HG03342 (cell line): ENCODE results near the gene GMPPB.
"Not testable (repeated sequence)": the region's sequence is repeated elsewhere in the genome, so short reads cannot be mapped to it uniquely, and the experiment has no call there.

Experiments
- ATAC-seq: cut with Tn5 transposase; IDR thresholded peaks from one replicate; pipeline ENCODE4 v1.9.1; 2021; ENCODE audit warnings: mild to moderate bottlenecking, moderate library complexity; ENCODE audit not compliant: unreplicated experiment

Gene GMPPB

DNA sequence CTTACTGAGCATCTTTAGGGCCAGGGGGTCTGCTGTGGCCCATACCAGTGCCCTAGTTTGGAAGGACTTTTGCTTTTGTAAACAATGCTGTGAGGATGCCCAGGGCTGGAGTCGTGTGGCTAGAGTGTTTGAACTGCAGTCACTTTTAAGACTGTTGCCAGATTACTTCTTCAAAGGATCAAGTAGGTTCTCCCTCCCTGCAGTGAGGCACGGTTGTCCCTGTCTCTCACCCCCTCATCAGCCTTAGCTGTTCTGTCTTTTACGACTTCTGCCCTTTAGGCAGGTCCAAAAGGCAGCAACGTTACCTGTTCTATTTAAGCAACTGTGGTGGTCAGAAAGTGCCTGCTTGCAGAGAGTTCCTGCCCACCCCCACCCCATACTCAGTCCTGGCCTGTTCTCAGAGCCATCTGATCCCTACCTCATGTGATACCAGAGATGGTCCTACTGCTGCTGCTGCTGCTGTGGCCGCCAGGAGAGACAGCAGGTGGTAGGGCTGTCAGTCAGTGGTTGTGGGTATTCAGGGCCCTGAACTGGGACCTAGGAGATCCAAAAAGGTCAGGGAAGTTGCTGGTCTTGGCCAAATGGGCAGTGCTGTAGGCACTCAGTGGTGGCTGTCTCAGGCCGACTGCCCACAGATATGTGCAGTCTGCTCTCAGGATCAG lies 29.2 kb downstream of the GMPPB start:
- not testable (repeated sequence) for ATAC-seq

DNA sequence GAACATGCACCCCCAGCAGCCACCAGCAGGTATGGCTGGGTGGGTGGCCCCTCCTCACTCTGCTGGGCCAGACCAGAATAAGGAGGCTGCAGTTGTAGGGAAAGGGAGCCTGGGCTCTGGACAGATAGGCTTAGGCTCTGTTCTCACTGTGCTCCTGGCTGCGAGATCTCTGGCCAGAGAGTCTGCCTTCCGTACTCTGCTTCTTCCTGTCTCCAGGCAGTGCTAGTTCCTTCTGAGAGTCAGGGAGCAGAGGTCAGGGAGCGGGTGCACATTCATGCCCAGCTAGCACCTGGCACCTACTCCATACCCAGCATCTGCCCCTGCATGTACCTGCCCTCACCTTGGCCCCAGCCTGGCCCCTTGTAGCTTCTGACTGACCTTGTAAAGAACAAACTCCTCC lies 32.3 kb downstream of the GMPPB start:
- not testable (repeated sequence) for ATAC-seq

DNA sequence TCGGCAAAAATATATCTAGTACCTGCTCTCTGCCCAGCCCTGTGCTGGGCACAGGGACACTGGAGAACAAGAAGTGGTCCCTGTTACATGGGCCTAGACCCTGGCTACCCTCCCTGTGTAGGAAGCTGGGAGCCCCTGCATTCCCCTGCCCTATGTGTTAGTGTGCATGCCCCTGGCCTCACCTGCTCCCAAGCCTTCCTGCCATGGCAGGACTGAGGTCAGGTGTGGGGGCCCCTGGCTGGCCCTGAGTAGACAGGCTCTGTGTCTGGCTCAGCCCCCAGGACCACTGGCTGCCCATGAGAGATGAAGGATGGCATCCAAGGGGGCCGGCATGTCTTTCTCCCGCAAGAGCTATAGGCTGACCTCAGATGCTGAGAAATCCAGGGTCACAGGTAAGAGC lies 32.9 kb downstream of the GMPPB start:
- not testable (repeated sequence) for ATAC-seq

DNA sequence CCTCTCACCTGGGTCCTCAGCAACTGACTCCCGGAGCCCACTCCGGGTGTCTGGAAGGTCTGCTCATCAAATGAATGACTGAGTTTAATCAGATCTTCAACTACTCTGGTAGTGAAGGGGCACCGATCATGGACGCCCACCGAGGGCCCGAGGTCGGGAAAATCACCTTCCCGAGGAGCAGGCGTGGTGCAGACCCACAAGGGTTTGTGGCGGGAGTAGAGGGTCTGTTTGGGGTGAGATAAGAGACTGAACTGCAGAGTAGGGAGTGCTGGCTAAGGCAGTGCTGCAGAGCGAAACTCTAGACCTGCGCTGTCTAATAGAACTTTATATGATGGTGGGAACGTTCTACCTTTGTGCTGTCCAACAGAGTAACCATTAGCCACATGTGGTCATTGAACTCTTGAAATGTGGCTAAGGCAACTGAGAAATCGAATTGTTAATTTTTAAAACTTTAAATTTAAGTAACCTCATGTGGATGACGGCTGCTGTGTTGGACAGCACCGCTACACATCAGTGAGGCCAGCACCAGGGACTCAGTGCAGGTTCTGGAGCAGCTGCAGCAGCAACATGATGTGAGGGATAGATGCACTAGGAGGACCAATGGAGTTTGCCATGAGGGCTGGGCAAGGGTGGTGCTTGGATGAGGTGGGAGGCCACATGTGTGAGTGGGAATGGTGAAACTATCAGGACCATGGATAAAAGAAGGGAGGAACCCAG lies 33.7 kb downstream of the GMPPB start:
- not testable (repeated sequence) for ATAC-seq

DNA sequence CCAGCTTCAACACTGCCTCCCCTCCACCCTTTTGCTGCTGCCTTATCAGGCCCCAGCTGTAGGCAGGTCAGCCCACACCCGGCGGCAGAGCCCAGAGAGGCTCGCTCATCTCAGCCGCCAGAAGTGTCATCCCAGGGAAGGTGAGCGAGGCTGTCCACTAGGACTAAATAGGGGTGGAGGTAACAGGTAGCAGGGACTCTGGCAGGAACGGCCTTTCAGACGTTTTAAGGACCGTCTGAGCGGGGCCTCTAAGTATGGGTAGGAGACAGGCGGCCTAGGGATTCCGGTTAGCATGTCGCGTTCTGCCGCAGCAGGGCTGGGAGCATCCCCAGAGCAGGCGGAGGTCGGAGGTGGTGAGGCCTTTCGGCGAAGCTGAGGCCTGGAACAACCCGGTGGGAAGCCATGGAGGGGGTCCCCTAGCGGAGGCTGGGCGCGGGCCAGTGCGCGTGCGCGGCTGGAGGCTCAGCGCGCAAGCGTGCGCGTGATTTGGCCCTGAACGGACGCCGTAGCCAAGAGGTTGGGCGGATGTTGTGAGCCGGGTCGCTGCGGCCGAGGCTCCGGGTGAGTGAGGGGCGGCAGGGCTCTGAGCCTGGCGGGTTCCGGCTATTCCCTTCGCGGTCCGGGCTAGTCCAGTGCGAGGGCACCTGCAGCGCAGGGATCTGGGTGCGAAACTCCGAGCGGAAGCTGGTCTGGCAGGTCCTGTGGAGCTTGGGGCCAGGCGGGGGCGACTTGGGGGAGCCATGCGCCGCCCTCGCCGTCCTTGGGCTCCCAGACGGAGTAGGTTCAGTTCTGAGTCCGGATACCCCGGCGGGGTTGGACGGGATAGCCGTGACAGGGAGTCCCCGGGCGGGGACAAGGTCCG lies 34.5 kb downstream of the GMPPB start, which contains the start of the genes MST1 and RNF123:
Gene MST1 (minus strand): TSS at position 429 of the 862 bp plus-strand sequence. CDS start 783 bp downstream, outside the sequence.
Gene RNF123 (plus strand): TSS at position 512 of the 862 bp plus-strand sequence. CDS start 1,609 bp downstream, outside the sequence.
- peak; percentile 64 for ATAC-seq

DNA sequence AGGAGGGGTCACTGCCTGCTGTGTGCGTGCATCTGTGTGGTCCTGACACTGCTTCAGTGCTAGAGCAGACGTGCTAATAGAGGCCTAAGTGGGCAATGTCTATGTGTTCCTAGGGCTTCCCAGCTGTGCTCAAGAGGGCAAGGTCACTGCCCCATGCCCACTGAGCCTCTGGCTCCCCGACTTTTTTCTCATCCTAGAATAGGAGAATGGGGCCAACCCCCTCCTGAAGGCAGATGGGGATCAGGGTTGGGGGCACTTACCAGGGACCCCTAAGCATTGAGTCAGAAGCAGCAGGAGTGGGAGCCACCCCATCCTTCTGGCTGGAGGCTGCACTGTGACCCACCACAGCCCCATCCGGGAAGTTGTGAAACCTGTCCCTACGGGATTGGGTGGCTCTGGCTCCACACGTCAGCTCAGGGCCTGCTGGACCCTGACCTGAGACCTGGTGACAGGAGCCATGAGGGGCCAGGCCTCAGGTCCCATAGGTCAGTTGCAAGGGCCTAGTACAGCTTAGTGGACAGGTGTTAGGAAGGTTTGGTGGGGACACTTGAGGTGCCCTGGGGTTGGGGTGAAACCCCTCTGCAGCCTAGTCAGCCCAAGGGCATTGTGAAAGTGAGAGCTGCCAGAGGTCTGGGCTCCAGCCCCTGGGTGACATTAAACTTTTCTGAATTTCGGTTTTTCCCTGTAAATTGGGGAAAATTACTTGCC lies 35.3 kb downstream of the GMPPB start:
- peak; percentile 17 for ATAC-seq

DNA sequence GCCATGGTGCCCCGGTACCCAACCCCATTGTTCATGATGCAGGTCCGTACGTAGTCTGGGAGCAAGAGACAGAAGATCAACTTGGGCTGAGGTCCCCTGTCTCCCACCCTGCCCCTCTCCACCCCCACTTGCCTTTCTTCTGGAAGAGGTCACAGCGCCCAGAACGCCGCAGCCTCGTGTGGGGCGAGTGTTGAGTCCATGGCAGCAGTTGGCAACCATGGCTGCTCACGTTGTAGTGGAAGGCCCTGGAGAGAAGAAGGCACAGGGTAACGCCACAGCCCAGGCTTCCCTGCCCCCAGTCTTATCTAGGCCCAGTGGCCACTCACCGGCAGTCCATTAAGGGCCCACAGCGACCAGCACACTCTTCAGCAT lies 36.3 kb downstream of the GMPPB start:
- ATAC-seq, result not testable (repeated sequence)

DNA sequence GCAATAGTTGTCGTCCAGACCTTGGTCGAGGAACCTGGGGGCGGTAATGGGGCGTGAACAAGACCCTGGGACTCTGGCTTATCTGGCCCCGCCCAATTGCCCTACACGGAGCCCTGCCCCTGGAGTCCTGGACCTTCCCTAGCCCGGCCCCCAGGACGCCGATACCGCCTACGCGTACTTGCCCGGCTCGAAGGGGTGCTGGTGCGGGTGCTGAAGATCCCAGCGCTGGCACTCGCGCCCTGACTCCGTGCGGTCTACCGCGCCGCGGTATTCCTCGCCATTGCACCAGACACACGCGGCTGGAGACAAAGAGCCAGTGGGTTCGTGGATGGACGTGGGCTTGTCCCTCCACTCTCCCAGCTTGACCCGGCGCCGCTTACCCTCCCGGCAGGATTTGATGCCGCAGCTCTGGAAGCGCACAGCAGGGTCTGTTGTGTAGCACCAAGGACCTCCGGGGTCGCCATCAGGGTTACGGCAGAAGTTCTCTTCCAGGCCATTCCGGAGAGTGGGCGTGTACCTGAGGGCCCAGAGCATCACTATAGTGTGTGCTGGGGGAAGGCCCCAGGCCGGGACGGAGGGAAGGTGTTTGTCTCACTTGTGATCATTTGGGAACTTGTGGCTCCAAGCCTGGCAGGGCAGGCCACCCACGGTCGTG lies 36.9 kb downstream of the GMPPB start:
- not testable (repeated sequence) for ATAC-seq

DNA sequence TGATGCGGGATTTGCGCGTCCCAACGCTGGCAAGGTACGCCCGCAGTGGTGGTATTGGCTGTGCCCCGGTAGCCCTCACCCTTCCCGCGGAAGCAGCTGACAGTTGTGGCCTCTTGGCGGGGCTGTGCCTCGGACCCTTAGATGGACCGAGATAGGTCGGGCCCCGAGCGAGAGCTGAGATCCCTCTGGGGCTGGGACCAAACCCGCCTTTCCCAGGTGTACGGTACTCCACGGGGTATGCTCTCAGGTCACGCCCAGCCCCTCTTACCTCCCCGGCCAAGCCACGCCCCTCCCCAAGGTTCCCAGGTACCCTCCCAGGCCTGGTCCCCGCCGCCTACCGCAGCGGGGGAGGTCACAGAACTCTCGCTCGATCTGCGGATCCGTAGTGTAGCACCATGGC lies 37.4 kb downstream of the GMPPB start:
- not testable (repeated sequence) for ATAC-seq

DNA sequence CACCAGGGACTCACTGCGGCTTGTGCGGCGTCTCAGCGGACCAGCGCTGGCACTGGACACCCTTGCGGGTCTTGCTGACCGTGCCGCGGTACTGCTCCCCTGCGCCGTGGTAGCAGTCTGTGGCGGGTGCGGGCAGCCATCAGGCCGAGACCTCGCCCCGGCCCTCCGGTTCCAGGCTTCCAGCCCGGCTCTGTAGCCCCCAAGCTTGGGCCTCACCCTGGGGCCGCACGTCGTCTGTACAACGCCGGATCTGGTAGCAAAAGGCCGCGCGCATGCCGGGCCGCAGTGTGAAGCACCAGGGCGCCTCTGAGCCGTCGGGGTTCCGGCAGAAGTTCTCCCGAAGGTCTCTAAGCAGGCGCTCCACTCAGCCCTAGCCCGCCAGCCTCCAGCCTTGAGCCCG lies 37.9 kb downstream of the GMPPB start:
- not testable (repeated sequence) for ATAC-seq

DNA sequence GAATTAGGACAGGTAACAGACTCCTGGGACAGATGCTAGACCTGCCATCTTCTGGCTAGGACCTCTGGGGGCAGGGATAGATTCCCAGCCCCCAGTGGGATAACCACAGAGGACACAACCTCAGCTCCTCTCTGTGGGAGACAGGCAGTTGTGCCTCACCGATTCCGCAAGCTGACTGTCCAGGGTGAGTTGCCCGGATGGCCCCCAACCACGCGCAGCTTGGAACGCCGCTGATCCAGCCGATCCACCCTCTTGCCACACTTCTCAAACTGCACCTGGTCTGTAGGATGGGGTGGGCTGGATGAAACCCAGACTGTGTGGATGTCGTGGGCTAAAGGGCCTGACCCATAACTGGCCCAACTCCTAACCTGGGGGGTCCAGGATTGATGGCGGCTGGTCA lies 38.6 kb downstream of the GMPPB start:
- not testable (repeated sequence) for ATAC-seq

DNA sequence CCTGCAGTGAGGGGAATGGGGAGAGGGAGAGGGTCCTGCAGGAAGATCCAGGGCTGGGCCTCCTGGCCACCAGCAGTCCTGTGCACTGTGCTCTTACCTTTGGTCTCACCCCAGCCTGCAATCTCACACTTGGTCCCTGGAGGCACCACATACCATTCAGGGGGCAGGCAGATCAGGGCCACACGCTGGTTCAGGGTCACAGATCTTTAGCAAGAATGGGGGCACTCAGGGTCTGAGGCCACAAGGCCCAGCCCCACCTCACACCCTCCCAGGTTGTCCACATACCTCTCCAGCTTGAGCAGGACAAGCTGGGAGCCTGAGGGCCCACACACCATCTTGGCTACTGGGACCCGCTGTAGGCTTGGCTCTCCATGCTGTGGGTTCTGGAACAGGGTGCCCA lies 39.3 kb downstream of the GMPPB start:
- ATAC-seq, result not testable (repeated sequence)

DNA sequence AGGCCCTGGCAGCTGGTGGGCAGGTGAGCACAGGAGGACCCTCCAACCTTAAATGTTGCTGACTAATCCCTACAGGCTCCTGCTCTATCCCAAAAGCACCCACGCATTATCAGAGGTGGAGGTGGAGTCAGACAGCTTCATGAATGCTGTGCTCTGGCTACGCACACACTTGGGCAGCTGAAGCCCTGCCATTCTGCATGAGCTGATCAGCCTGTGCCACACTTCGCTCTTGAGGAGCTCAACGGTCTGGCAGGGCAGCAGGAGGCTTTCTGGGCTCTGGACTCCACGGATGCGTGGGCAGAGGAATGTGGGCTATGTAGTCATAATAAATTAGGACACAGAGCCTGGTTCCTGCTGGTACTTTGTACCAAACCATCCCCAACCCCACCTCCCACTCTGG lies 40.6 kb downstream of the GMPPB start:
- no peak for ATAC-seq

DNA sequence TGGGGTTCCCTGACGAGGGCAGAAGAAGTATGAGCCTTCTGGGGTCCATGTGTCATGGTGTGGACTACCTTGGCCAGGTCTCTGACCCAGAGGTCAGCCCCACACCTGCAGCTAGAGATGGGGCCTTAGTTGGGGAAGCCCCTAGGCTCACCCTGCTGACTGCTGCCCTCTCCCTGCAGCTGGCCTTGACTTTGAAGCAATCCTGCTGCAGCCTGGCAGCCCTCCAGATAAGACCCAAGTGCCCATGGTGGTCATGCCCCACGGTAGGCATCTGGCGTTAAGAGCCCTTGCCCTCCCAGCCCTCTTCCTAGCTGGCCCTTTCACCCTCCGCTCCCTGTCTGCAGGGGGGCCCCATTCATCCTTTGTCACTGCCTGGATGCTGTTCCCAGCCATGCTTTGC lies 42.2 kb downstream of the GMPPB start:
- ATAC-seq, result no peak

DNA sequence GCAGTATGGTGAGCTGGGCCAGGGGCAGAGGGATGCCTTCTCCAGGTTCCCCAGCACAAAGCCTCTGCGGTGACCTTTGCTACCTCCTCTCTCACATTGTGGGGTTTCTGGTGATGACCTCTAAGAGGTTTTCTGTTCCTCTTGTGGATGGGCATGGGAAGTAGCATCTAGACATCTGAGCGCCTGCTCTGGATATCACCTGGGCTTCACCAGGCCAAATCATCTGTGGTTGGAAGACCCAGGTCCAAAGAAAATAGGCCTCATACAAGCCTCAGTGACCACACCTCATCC lies 42.6 kb downstream of the GMPPB start:
- no peak for ATAC-seq

DNA sequence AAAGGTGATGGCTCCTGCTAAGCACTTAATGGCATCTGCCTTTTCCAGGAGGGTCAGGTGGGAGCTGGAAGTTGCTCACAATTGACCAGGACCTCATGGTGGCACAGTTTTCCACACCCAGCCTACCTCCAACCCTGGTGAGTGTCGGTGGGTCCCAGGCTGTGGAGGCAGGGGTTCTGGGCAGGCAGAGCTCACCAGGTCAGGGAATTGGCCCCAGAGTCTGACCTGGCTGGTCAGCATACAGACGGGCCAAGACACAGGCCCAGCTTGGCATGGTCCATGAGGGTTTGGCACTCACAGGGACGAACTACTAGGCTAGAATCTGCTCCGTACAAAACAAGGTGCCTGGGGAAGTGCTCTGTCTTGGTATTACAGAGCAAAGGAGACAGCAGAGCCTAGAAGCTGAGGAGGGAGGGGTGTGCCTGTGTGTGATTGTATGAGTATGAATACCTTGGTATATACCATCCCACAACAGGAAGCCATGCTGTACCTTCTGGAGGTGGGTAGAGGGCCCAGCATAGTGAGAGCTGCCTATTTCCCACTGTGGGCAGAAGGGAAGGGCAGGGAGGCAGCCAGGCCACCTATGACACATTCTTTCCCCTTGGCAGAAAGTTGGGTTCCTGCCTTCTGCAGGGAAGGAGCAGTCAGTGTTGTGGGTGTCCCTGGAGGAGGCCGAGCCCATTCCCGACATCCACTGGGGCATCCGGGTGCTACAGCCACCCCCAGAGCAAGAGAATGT lies 43.1 kb downstream of the GMPPB start:
- no peak for ATAC-seq

DNA sequence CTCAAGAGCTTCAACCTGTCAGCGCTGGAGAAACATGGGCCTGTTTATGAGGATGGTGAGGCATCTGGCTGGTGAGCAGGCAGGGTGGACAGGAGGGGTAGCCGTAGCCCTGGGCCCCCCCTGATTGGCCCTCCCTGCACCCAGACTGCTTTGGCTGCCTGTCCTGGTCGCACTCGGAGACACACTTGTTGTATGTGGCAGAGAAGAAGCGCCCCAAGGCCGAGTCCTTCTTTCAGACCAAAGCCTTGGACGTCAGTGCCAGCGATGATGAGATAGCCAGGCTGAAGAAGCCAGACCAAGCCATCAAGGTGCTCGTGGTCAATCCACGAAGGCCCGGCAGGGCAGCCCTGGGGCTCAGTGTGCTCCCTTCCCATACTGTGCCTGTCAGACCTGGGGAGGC lies 47.8 kb downstream of the GMPPB start:
- ATAC-seq, result no peak

DNA sequence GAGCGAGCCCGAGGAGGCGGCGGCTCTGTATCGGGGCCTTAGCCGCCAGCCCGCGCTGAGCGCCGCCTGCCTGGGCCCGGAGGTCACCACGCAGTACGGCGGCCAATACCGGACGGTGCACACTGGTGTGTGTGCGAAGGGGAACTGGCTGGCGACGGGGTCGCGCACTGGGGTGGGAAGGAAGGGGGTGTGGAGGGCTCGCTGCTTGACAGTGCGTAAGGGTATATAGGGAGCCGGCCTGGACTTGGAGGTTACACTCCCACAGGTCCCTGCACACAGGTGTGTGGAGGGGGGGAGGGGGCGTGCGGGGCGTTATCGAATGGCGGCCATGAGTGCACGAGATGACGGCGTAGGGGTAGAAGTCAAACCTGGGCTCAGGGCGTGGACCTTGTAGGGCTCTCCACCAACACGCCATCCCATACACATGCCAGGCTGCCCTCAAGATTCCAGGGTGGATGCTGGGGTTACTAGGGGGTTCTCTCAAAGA lies 49.2 kb downstream of the GMPPB start:
- ATAC-seq, result peak; percentile 15

DNA sequence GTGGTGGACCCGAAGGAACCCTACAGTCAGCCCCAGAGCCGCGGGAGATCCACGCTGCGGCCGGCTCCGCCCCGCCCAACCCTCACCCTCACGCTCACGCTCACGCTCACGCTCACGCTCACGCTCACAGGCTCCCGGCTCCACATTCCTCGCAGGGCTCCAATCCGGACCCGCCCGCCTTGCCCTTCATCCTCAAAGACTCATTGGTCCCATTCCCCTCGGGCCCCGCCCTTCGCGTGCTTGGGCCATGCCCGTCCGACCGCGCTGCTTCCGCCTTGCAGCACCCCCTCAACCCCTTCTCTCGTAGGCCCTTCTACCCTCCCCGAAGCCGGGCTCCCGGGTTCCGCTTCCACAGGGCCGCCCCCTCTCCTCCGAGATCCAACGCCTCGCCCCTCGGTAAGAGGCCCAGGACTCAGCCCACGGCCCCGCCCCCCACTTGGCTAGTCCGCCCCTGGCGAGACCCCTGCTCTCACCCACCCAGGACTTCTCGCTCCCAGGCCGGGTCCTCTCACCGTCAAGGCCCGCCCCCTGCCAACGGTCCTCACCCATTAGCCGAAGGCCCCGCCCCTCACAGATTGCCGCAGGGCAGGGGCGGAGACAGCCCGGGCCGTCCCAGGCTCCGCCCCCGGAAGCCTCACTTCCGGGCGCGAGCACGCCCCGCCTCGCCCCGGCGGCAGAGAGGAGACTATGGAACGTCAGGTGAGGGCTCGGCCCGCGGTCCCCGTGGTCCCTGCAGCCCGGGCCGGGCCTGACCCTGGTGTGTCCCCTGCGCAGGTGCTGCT lies 49.8 kb downstream of the GMPPB start, which contains the start of gene APEH:
Gene APEH (plus strand): TSS at position 637 of the 782 bp plus-strand sequence. CDS start 51 bp downstream, at position 688.
- ATAC-seq, result peak; percentile 77
